Fibroblast of the aortic adventitia (primary cell): Measurements from ENCODE around the gene NARS2. TPM values are rescaled to one million over a fixed set of nuclear protein-coding genes. Genes with fewer than 3 reads are reported as not detected.

Experiments
- DNase-seq: peaks from one replicate; pipeline ENCODE4 v3.0.0-alpha.2; 2010; ENCODE audit warnings: low read depth
- H3K4me3 ChIP-seq: 2 replicates; pipeline ENCODE4 v1.5.1; 2011; ENCODE audit warnings: low read depth, mild to moderate bottlenecking, control low read depth, low read length, moderate library complexity
- small RNA-seq: library from RNA; depleted of rRNA; stranded (forward); fragments of <200 nt; gene quantifications from one replicate; pipeline ENCODE3, GENCODE V24; 2012
- total RNA-seq: library from RNA; depleted of rRNA; stranded (reverse); fragments of >200 nt; gene quantifications from 2 replicates; pipeline ENCODE4 v1.2.3, GENCODE V29; 2012; ENCODE audit warnings: low replicate concordance
- TF ChIP-seq, protein P1 (sequence below): IDR thresholded peaks from 2 replicates; pipeline ENCODE4 v1.5.1; 2011; ENCODE audit warnings: mild to moderate bottlenecking, low read length, control low read depth, inconsistent platforms; ENCODE audit not compliant: insufficient read depth

The NARS2 gene
- total RNA-seq, 1 donor, result 15.1 TPM

DNA sequence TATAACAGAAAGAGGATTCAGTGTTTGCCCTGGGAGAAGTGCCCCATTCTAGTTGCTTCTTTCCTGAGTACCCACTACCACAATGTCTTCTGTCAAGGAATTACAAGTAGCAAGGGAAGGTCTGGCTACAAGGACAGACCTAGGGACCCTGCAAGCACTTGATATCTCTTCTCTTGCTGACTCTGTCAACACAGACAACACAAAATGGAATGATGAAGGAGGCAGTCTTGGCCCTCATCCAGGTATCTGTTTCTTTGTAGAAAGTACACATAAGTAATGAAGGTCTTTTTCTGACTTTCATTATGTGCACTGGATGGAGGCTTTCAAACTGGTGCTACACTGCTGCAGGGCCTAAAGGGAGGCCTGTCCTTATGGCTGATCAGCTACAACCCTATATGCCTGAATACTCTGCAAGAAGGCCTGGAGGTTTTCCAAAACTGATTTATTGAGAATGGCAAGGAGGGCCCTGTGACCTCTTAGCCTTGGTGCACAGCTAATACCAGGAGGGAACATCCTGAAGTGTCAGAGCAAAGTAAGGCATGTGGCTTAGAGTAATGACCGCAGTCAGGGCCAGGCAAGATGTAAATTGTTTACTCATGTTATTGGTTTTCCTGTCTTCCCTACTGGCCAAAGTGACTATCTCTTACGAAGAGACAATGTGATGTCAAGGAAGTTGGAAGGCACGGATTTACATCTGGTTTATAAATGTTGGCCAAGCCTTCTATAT lies 188.3 kb downstream of the NARS2 start:
- no peak for DNase-seq
- H3K4me3 ChIP-seq, result no peak overlapping the region
- TF ChIP-seq, protein P1, sequence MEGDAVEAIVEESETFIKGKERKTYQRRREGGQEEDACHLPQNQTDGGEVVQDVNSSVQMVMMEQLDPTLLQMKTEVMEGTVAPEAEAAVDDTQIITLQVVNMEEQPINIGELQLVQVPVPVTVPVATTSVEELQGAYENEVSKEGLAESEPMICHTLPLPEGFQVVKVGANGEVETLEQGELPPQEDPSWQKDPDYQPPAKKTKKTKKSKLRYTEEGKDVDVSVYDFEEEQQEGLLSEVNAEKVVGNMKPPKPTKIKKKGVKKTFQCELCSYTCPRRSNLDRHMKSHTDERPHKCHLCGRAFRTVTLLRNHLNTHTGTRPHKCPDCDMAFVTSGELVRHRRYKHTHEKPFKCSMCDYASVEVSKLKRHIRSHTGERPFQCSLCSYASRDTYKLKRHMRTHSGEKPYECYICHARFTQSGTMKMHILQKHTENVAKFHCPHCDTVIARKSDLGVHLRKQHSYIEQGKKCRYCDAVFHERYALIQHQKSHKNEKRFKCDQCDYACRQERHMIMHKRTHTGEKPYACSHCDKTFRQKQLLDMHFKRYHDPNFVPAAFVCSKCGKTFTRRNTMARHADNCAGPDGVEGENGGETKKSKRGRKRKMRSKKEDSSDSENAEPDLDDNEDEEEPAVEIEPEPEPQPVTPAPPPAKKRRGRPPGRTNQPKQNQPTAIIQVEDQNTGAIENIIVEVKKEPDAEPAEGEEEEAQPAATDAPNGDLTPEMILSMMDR, result no peak

Small RNAs within 50 kb of the gene (small RNA-seq; reads per million reads assigned to genes)
- not detected for gene RNU6-311P

Other genes with a start within 250 kb of the NARS2 start
- gene GAB2, start 157.0 kb downstream of the NARS2 start, total RNA-seq, result 13.7 and 16.4 TPM in 2 replicates